Endothelial cell of umbilical vein (primary cell): Measurements from ENCODE around the gene OCEL1. TPM values are rescaled to one million over a fixed set of nuclear protein-coding genes. Genes with fewer than 3 reads are reported as not detected.

Experiments
- BruUV-seq: library from RNA; stranded (reverse); fragments of 400-500 nt; replicated peaks from 2 replicates; lab custom pipeline; 2021; lab: Mats Ljungman, UMichigan
- CTCF ChIA-PET: fragments of 300-600, 350-600 bp; sonication (Branson Sonifier 250); formaldehyde crosslinking; loops from one replicate; lab custom pipeline; 2021; ENCODE audit warnings: antibody characterized with exemption, inconsistent platforms; lab: Charles Lee
- POLR2A ChIA-PET: fragments of 300-600, 350-600 bp; sonication (Branson Sonifier 250); formaldehyde crosslinking; loops from one replicate; lab custom pipeline; 2021; ENCODE audit warnings: antibody characterized with exemption, inconsistent platforms; lab: Charles Lee
- DNase-seq: peaks from one replicate; pipeline ENCODE4 v3.0.0-alpha.2; 2011; ENCODE audit warnings: low read depth, low spot score
- FAIRE-seq: peaks from 2 replicates; lab custom pipeline; 2011; peaks lifted over from hg19 to GRCh38; lab: Jason Lieb, UNC
- H2AFZ ChIP-seq: 2 replicates; pipeline ENCODE4 v1.6.0; 2012; ENCODE audit warnings: low read depth, low read length, control low read depth, inconsistent platforms
- H3K27ac ChIP-seq: 2 replicates; pipeline ENCODE4 v1.5.1; 2011; ENCODE audit warnings: low read depth, mild to moderate bottlenecking, control low read depth, low read length, moderate library complexity; ENCODE audit not compliant: insufficient read depth
- H3K27me3 ChIP-seq, 2 experiments: 2 replicates each; pipeline versions ENCODE4 v1.6.0 to v1.6.1; 2011; ENCODE audit warnings: low read length in 2 of 2, mixed read lengths in 1 of 2; ENCODE audit not compliant: control insufficient read depth in 2 of 2, insufficient read depth in 2 of 2
- H3K36me3 ChIP-seq, 2 experiments: 2 replicates in 1 of 2; 3 replicates in 1 of 2; pipeline ENCODE4 v1.5.1; 2011; ENCODE audit warnings: low read length in 2 of 2, mild to moderate bottlenecking in 1 of 2, moderate library complexity in 1 of 2; ENCODE audit not compliant: control insufficient read depth in 2 of 2, insufficient read depth in 2 of 2; ENCODE audit errors: extremely low read depth in 1 of 2
- H3K4me1 ChIP-seq: 3 replicates; pipeline ENCODE4 v1.5.1; 2011; ENCODE audit warnings: mild to moderate bottlenecking, low read length; ENCODE audit not compliant: control insufficient read depth, insufficient read depth; ENCODE audit errors: extremely low read depth
- H3K4me2 ChIP-seq: 2 replicates; pipeline ENCODE4 v1.6.1; 2011; ENCODE audit warnings: low read length, control low read depth, mixed read lengths; ENCODE audit not compliant: insufficient read depth
- H3K4me3 ChIP-seq, 3 experiments: fragments of 200-600 bp in 1 of 3; sonication (generic), shearing (Covaris generic) in 1 of 3; replicated peaks in 1 of 3; 2 replicates each; pipeline ENCODE4 v1.5.1; 2011 to 2016; ENCODE audit warnings: control low read depth in 3 of 3, low read length in 3 of 3, mild to moderate bottlenecking in 2 of 3, inconsistent platforms in 1 of 3, low read depth in 1 of 3, moderate library complexity in 1 of 3; ENCODE audit not compliant: insufficient read depth in 1 of 3
- H3K79me2 ChIP-seq: 2 replicates; pipeline ENCODE4 v1.6.0; 2012; ENCODE audit warnings: low read length, inconsistent platforms; ENCODE audit not compliant: control insufficient read depth, insufficient read depth
- H3K9ac ChIP-seq: replicated peaks from 2 replicates; pipeline ENCODE3; 2011; ENCODE audit warnings: low read length, control low read depth; ENCODE audit not compliant: insufficient read depth; ENCODE audit errors: extremely low read depth
- H3K9me1 ChIP-seq: replicated peaks from 3 replicates; pipeline ENCODE4 v1.6.0; 2011; ENCODE audit warnings: mild to moderate bottlenecking, low read length; ENCODE audit not compliant: control insufficient read depth, insufficient read depth; ENCODE audit errors: extremely low read depth
- H3K9me3 ChIP-seq: replicated peaks from 2 replicates; pipeline ENCODE4 v1.5.1; 2012; ENCODE audit warnings: low read length, inconsistent platforms; ENCODE audit not compliant: control insufficient read depth, insufficient read depth
- H4K20me1 ChIP-seq: replicated peaks from 2 replicates; pipeline ENCODE3; 2011; ENCODE audit warnings: mild to moderate bottlenecking, low read length; ENCODE audit not compliant: control insufficient read depth, insufficient read depth; ENCODE audit errors: extremely low read depth
- EZH2 ChIP-seq: IDR thresholded peaks from 2 replicates; pipeline ENCODE4 v1.6.1; 2012; ENCODE audit warnings: borderline replicate concordance, low read depth, mild to moderate bottlenecking, moderate library complexity, low read length, inconsistent platforms; ENCODE audit not compliant: severe bottlenecking
- FOS ChIP-seq: IDR thresholded peaks from 2 replicates; pipeline ENCODE4 v1.6.1; 2011; ENCODE audit warnings: mild to moderate bottlenecking, low read length, moderate library complexity, borderline replicate concordance; ENCODE audit not compliant: insufficient read depth
- GATA2 ChIP-seq: IDR thresholded peaks from 2 replicates; pipeline ENCODE4 v1.7.0; 2011; ENCODE audit warnings: low read depth, mild to moderate bottlenecking, moderate library complexity, mixed read lengths, low read length; ENCODE audit not compliant: insufficient read length, insufficient read depth
- JUN ChIP-seq: IDR thresholded peaks from 2 replicates; pipeline ENCODE4 v1.6.1; 2011; ENCODE audit warnings: borderline replicate concordance, low read depth; ENCODE audit not compliant: insufficient read length, insufficient read depth
- MYC ChIP-seq: IDR thresholded peaks from one replicate; pipeline ENCODE4 v1.6.1; 2011; ENCODE audit warnings: mild to moderate bottlenecking, low read depth, low read length
- POLR2A ChIP-seq: IDR thresholded peaks from 2 replicates; pipeline ENCODE4 v1.6.1; 2012; ENCODE audit warnings: low read depth, mild to moderate bottlenecking, control low read depth, low read length
- POLR2AphosphoS5 ChIP-seq: IDR thresholded peaks from 2 replicates; pipeline ENCODE4 v1.6.1; 2012; ENCODE audit warnings: low read depth, mild to moderate bottlenecking, control low read depth, low read length, moderate library complexity; ENCODE audit not compliant: insufficient read depth
- dilution Hi-C: fragments of 300-500 bp; cut with MboI; formaldehyde crosslinking; loops from one replicate; pipeline ENCODE4 v1.15.0; 2019; ENCODE audit warnings: low sequenced_read_pairs; ENCODE audit not compliant: extremely low pct_ligation_motif_present
- intact Hi-C: fragments of 100-400 bp; cut with micrococcal nuclease; formaldehyde crosslinking; loops from one replicate; pipeline ENCODE4 v1.10.0; 2022
- polyA plus RNA-seq, 4 experiments: library from polyadenylated mRNA; depleted of rRNA in 3 of 4; stranded (reverse) in 3 of 4; unstranded in 1 of 4; fragments of >200 nt; gene quantifications; 2 replicates each; pipeline versions ENCODE4 v1.2.1 to v1.2.3, GENCODE V29; 2011 to 2012; ENCODE audit warnings: missing spikeins in 1 of 4
- total RNA-seq: library from RNA; stranded (reverse); gene quantifications from 2 replicates; pipeline ENCODE4 v1.2.3, GENCODE V29; 2021
- TF ChIP-seq, protein P1 (sequence below), 2 donors: IDR thresholded peaks; 1 replicate in 1 of 2; 2 replicates in 1 of 2; pipeline ENCODE4 v1.5.1; 2011; ENCODE audit warnings: low read length in 2 of 2, mild to moderate bottlenecking in 2 of 2, moderate library complexity in 2 of 2, control low read depth in 1 of 2, inconsistent platforms in 1 of 2, low read depth in 1 of 2; ENCODE audit not compliant: insufficient read depth in 1 of 2; ENCODE audit errors: extremely low read depth in 1 of 2
- TF ChIP-seq, protein P2 (sequence below): IDR thresholded peaks from 2 replicates; pipeline ENCODE4 v1.6.1; 2011; ENCODE audit not compliant: insufficient read depth, insufficient read length

OCEL1 gene
- total and polyA plus RNA-seq, 2 donors (not counting 3 experiments of a cell fraction or from before 2014, with no cell fraction given): 7.4 to 13.0 TPM

DNA sequence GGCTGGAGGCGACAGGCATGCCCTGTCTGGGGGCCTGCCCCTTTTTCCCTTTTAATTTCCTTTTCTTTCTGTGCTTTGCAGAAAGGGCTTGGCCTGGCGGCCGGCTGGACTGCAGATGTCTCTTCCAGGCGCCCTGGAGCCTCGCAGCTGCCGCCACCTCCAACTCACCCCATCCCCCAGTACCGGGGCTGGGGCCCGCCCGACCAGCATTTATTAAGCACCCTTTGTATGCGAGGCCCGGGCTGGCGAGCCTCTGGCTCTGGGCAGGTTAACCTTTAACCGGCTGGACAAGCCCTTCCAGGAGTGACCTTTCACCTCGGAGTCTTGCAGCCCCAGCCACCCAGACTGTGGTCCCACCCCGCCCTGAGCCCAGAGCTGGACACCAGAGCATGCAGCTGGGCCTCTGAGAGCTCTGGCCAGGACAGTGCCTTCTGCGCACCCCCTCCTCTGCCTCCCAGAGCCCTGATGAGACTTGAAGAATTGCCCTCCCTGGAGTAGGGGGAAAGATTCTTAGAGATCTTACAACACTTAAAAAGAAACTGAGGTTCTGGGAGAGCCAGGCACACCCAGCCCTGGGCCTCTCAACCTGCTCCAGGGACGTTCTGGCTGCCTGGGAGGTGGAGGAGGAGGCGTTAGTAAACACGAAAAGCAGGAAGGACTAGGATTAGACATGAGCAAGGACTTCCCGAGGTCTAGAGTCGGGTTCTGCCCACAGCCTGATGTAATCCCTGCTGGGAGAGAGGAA, 20.8 kb downstream of the OCEL1 start:
- no TSS peak for BruUV-seq
- Histone ChIP-seq H3K9me3 (no peaks in the 10 kb centered on the region), H3K9ac (peak overlapping the region; percentile 62), H2AFZ (peak overlapping the region; percentile 91), H3K27ac (peak overlapping the region; percentile 58), H3K79me2 (peaks cover 27% of the 10 kb centered on the region), H4K20me1 (no peaks in the 10 kb centered on the region), H3K36me3 (peaks cover 0 to 14% of the 10 kb centered on the region in 2 experiments), H3K9me1 (no peaks in the 10 kb centered on the region), H3K27me3 (no peaks in the 10 kb centered on the region), H3K4me1 (peaks cover 28% of the 10 kb centered on the region), H3K4me2 (peak overlapping the region; percentile 70), H3K4me3 (peak overlapping the region in 2 of 3 experiments; percentile 39 to 49)
- TF ChIP-seq POLR2A (no peak), POLR2AphosphoS5 (no peak), EZH2 (no peak), FOS (no peak), MYC (no peak), JUN (no peak), GATA2 (no peak)
- TF ChIP-seq, protein P1, sequence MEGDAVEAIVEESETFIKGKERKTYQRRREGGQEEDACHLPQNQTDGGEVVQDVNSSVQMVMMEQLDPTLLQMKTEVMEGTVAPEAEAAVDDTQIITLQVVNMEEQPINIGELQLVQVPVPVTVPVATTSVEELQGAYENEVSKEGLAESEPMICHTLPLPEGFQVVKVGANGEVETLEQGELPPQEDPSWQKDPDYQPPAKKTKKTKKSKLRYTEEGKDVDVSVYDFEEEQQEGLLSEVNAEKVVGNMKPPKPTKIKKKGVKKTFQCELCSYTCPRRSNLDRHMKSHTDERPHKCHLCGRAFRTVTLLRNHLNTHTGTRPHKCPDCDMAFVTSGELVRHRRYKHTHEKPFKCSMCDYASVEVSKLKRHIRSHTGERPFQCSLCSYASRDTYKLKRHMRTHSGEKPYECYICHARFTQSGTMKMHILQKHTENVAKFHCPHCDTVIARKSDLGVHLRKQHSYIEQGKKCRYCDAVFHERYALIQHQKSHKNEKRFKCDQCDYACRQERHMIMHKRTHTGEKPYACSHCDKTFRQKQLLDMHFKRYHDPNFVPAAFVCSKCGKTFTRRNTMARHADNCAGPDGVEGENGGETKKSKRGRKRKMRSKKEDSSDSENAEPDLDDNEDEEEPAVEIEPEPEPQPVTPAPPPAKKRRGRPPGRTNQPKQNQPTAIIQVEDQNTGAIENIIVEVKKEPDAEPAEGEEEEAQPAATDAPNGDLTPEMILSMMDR (IDR thresholded peaks at IDR 0.05; ENCODE audit: extremely low read depth in 1 of 2, insufficient read depth in 1 of 2, low read depth in 1 of 2, low read length in 2 of 2): no peak
- TF ChIP-seq, protein P2, sequence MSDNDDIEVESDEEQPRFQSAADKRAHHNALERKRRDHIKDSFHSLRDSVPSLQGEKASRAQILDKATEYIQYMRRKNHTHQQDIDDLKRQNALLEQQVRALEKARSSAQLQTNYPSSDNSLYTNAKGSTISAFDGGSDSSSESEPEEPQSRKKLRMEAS: no peak
- ChIA-PET POLR2A (no interaction called here), CTCF (no interaction called here)
- FAIRE-seq: peak; percentile 61
- no peak for DNase-seq
- intact Hi-C loops (no loop called here), dilution Hi-C loops (no loop called here)
